ENCODE measurements around the gene PIK3C3.

Gene PIK3C3

DNA sequence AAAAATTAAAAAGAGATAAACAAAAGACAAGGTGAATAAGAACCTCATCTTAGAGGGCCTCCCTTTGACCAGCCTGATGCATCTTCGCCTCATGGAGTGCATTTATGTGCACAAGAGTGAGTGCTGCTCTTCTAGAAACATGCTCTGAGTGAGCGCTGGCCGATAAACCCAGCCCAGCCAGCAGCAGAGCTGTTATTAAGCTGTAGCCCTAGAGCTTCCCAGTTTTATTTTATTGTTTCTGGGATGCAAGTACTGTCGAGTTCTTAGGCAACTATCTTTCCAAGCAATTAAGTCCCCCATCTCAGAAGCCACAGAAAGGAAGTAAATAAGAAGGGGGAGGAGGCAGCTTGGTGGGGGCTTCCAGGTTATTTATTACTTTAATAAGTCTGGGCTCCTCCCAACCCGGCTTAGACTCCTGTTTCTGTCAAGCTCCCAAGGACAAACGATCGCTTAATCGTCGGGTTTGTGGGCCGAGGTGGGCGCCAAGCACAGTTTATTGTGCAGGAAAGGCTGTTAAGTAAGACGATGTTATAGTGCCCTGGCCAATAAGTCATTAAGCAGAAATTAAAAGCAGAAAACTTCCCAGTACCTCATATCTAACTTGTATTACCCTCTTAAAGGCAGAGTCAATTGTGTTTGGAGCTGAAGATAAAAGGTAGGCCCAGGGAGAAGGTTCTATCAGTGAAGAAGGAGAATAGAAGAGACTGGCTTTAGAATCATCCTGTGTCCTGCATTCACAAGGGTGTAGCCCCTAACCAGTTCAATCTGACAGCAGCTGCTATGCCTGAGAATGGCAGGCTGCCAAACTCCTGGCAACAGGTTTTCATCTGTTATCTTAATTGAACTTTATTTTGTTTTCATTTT is 176.3 kb downstream of the PIK3C3 start:
- no peak overlapping the region for H3K4me3 ChIP-seq (ENCODE audit: low read depth, low read length)
- TF ChIP-seq, protein P1, sequence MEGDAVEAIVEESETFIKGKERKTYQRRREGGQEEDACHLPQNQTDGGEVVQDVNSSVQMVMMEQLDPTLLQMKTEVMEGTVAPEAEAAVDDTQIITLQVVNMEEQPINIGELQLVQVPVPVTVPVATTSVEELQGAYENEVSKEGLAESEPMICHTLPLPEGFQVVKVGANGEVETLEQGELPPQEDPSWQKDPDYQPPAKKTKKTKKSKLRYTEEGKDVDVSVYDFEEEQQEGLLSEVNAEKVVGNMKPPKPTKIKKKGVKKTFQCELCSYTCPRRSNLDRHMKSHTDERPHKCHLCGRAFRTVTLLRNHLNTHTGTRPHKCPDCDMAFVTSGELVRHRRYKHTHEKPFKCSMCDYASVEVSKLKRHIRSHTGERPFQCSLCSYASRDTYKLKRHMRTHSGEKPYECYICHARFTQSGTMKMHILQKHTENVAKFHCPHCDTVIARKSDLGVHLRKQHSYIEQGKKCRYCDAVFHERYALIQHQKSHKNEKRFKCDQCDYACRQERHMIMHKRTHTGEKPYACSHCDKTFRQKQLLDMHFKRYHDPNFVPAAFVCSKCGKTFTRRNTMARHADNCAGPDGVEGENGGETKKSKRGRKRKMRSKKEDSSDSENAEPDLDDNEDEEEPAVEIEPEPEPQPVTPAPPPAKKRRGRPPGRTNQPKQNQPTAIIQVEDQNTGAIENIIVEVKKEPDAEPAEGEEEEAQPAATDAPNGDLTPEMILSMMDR (IDR thresholded peaks at IDR 0.05; ENCODE audit: low read depth, low read length, missing control alignments): no peak
- no peak for DNase-seq (ENCODE audit: low read depth)
- in situ Hi-C loops (cut with HindIII; ENCODE audit: low sequenced_read_pairs): no loop called here

- no peak overlapping the region for H3K4me3 ChIP-seq (ENCODE audit: low read depth, low read length)
- TF ChIP-seq, protein P1 (IDR thresholded peaks at IDR 0.05; ENCODE audit: low read depth, low read length, missing control alignments): no peak
- in situ Hi-C loops (cut with HindIII; ENCODE audit: low sequenced_read_pairs): no loop called here
- DNase-seq (ENCODE audit: low read depth): no peak
Measured at GRCh38 chr18:42131930-42132244, 176.9 kb downstream of the PIK3C3 start.

Data from astrocyte of the cerebellum (primary cell).